Activated B cell treated with CpG ODN at 0.5 μM for 24 hours (primary cell): ENCODE results near the gene PHAX. TPM values are rescaled to one million over a fixed set of nuclear protein-coding genes. Genes with fewer than 3 reads are reported as not detected.

ENCODE experiments used
- ATAC-seq: fragments of 200-7000 bp; cut with Tn5 transposase; one replicate; pipeline ENCODE4 v1.10.0; 2021; ENCODE audit warnings: low read depth, mild to moderate bottlenecking, moderate library complexity
- CTCF ChIA-PET: fragments of 350-600 bp; sonication (Branson Sonifier 250); formaldehyde crosslinking; loops from one replicate; lab custom pipeline; 2021; ENCODE audit warnings: antibody characterized with exemption; lab: Charles Lee
- POLR2A ChIA-PET: fragments of 350-600 bp; sonication (Branson Sonifier 250); formaldehyde crosslinking; loops from one replicate; lab custom pipeline; 2021; ENCODE audit warnings: antibody characterized with exemption; lab: Charles Lee
- DNase-seq: peaks from one replicate; pipeline ENCODE4 v3.0.0; 2022
- H3K27ac Mint-ChIP-seq: one replicate; pipeline ENCODE4 v1.8.0; 2020; ENCODE audit warnings: mixed read lengths
- H3K27me3 Mint-ChIP-seq: one replicate; pipeline ENCODE4 v1.8.0; 2021; ENCODE audit warnings: mixed read lengths
- H3K36me3 Mint-ChIP-seq: one replicate; pipeline ENCODE4 v1.8.0; 2021; ENCODE audit warnings: low read depth, mixed read lengths
- H3K4me1 Mint-ChIP-seq: one replicate; pipeline ENCODE4 v1.8.0; 2021; ENCODE audit warnings: mixed read lengths
- H3K4me3 Mint-ChIP-seq: one replicate; pipeline ENCODE4 v1.8.0; 2020; ENCODE audit warnings: mild to moderate bottlenecking, mixed read lengths
- H3K9me3 Mint-ChIP-seq: one replicate; pipeline ENCODE4 v1.8.0; 2020; ENCODE audit warnings: mixed read lengths
- CTCF ChIP-seq: fragments of 200-600 bp; IDR thresholded peaks from one replicate; pipeline ENCODE4 v1.8.0; 2022; ENCODE audit warnings: antibody characterized with exemption, mild to moderate bottlenecking
- intact Hi-C: fragments of 100-400 bp; cut with micrococcal nuclease; formaldehyde crosslinking; loops from one replicate; pipeline ENCODE4 v1.15.1; 2024
- total RNA-seq: library from RNA; stranded (reverse); gene quantifications from 2 replicates; pipeline ENCODE4 v1.2.3, GENCODE V29; 2022

The PHAX gene
- total RNA-seq, 1 donor from 2014 or later, result 31.0 TPM

DNA sequence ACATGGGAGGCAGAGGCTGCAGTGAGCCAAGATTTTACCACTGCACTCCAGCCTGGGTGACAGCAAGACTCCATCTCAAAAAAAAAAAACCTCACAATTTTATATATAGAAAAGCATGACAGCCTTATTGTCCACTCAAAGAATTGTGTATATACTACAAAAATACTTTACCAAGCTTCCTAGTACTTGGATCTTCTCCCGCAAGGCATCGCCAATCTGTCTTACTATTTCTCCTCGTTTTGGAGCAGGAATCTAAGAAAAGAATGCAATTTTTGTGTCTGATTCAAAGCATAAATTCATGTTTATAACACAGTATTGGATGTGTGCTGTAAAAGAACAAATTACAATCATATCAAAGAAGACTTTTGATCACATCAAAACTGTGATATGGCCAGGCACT lies 17.0 kb upstream of the PHAX start:
- no peak for DNase-seq

GRCh38 chr5:126587551-126588390 lies 13.0 kb upstream of the PHAX start:
- no peaks in the 10 kb centered on the region for H3K9me3 Mint-ChIP-seq
- no peak overlapping the region for H3K4me3 Mint-ChIP-seq
- H3K4me1 Mint-ChIP-seq, result no peaks in the 10 kb centered on the region
- ATAC-seq (no peak), DNase-seq (no peak)
- ChIA-PET POLR2A (no interaction called here), CTCF (no interaction called here)
- H3K27me3 Mint-ChIP-seq, result peaks cover 2% of the 10 kb centered on the region
- intact Hi-C loops, result no loop called here
- no peak for TF ChIP-seq CTCF
- H3K36me3 Mint-ChIP-seq, result no peaks in the 10 kb centered on the region
- H3K27ac Mint-ChIP-seq, result no peak overlapping the region

More for the DNA sequence above, 17.0 kb upstream of the PHAX start:
- intact Hi-C loops, result no loop called here
- H3K4me1 Mint-ChIP-seq, result no peaks in the 10 kb centered on the region
- ChIA-PET CTCF (no interaction called here), POLR2A (no interaction called here)
- no peak overlapping the region for H3K27ac Mint-ChIP-seq
- no peaks in the 10 kb centered on the region for H3K36me3 Mint-ChIP-seq
- no peaks in the 10 kb centered on the region for H3K9me3 Mint-ChIP-seq
- no peak for ATAC-seq
- TF ChIP-seq CTCF, result no peak
- no peak overlapping the region for H3K4me3 Mint-ChIP-seq
- no peaks in the 10 kb centered on the region for H3K27me3 Mint-ChIP-seq

GRCh38 chr5:126589536-126590297 lies 11.0 kb upstream of the PHAX start:
- ATAC-seq, result no peak
- no peak for TF ChIP-seq CTCF
- no peaks in the 10 kb centered on the region for H3K36me3 Mint-ChIP-seq
- H3K9me3 Mint-ChIP-seq, result no peaks in the 10 kb centered on the region
- ChIA-PET CTCF (no interaction called here), POLR2A (no interaction called here)
- peaks cover 2% of the 10 kb centered on the region for H3K27me3 Mint-ChIP-seq
- intact Hi-C loops, result no loop called here
- no peak for DNase-seq
- H3K27ac Mint-ChIP-seq, result no peak overlapping the region
- H3K4me3 Mint-ChIP-seq, result no peak overlapping the region
- peaks cover 6% of the 10 kb centered on the region for H3K4me1 Mint-ChIP-seq

- DNase-seq (no peak), ATAC-seq (no peak)
- Mint-ChIP-seq H3K4me1 (peaks cover 11% of the 10 kb centered on the region), H3K9me3 (no peaks in the 10 kb centered on the region), H3K4me3 (no peak overlapping the region), H3K36me3 (no peaks in the 10 kb centered on the region), H3K27ac (no peak overlapping the region), H3K27me3 (peaks cover 2% of the 10 kb centered on the region)
- POLR2A ChIA-PET, result no interaction called here
- no peak for TF ChIP-seq CTCF
- CTCF ChIA-PET, result no interaction called here
- intact Hi-C loops, result no loop called here
Measured at GRCh38 chr5:126591549-126591948, 9.2 kb upstream of the PHAX start.
